GM12878 (cell line): ENCODE measurements around the gene AMBRA1. TPM values are rescaled to one million over a fixed set of nuclear protein-coding genes. Genes with fewer than 3 reads are reported as not detected.

Experiments used
- ATAC-seq: fragments of 200-7000 bp; cut with Tn5 transposase; 3 replicates; pipeline ENCODE4 v1.9.1; 2020; ENCODE audit warnings: mild to moderate bottlenecking, moderate library complexity
- BruUV-seq: library from RNA; stranded (reverse); fragments of 400-500 nt; replicated peaks from 2 replicates; lab custom pipeline; 2021; lab: Mats Ljungman, UMichigan
- CTCF ChIA-PET: fragments of 300-600 bp; sonication (Branson Sonifier 250); formaldehyde crosslinking; extraction: SDS; loops from one replicate; lab custom pipeline; 2021; ENCODE audit warnings: inconsistent platforms; lab: Yijun Ruan, JAX
- POLR2A ChIA-PET: fragments of 350-600 bp; formaldehyde crosslinking; extraction: SDS; loops from one replicate; lab custom pipeline; 2021; ENCODE audit warnings: inconsistent platforms; lab: Charles Lee
- RAD21 ChIA-PET: fragments of 300-600 bp; sonication (Branson Sonifier 250); formaldehyde crosslinking; loops from one replicate; lab custom pipeline; 2023; ENCODE audit warnings: antibody characterized with exemption; ENCODE audit not compliant: unreplicated experiment; lab: Charles Lee
- SMC1A ChIA-PET: fragments of 300-600 bp; sonication (Branson Sonifier 250); formaldehyde crosslinking; loops from one replicate; lab custom pipeline; 2023; ENCODE audit not compliant: unreplicated experiment, uncharacterized antibody; lab: Charles Lee
- DNase-seq: peaks from one replicate; pipeline ENCODE4 v3.0.0-alpha.2; 2011; ENCODE audit warnings: low read depth, low spot score
- FAIRE-seq: peaks from 3 replicates; lab custom pipeline; 2011; peaks lifted over from hg19 to GRCh38; lab: Jason Lieb, UNC
- H2AFZ ChIP-seq: 2 replicates; pipeline ENCODE4 v1.6.0; 2011; ENCODE audit warnings: low read depth, low read length, control low read depth; ENCODE audit not compliant: control insufficient read depth
- H3K27ac ChIP-seq: 2 replicates; pipeline ENCODE4 v1.5.1; 2011; ENCODE audit warnings: control low read depth; ENCODE audit not compliant: control insufficient read depth, insufficient read depth
- H3K27me3 ChIP-seq, 2 experiments: replicated peaks in 1 of 2; 2 replicates each; pipeline versions ENCODE4 v1.6.0 to v1.6.1; 2011; ENCODE audit warnings: low read length in 1 of 2; ENCODE audit not compliant: control insufficient read depth in 2 of 2, insufficient read depth in 2 of 2
- H3K36me3 ChIP-seq, 2 experiments: 2 replicates each; pipeline ENCODE4 v1.5.1; 2011; ENCODE audit warnings: low read length in 1 of 2; ENCODE audit not compliant: control insufficient read depth in 2 of 2, insufficient read depth in 2 of 2
- H3K4me1 ChIP-seq: 2 replicates; pipeline ENCODE4 v1.6.1; 2011; ENCODE audit warnings: mild to moderate bottlenecking, low read length, moderate library complexity, mixed read lengths; ENCODE audit not compliant: control insufficient read depth, insufficient read depth
- H3K4me2 ChIP-seq: 2 replicates; pipeline ENCODE4 v1.6.0; 2011; ENCODE audit warnings: control low read depth; ENCODE audit not compliant: control insufficient read depth, insufficient read depth
- H3K4me3 ChIP-seq: fragments of 200-600 bp; sonication (generic); 2 replicates; pipeline ENCODE4 v1.5.1; 2016
- H3K79me2 ChIP-seq: 2 replicates; pipeline ENCODE4 v1.6.0; 2011; ENCODE audit warnings: low read length; ENCODE audit not compliant: control insufficient read depth, insufficient read depth
- H3K9ac ChIP-seq: 2 replicates; pipeline ENCODE4 v1.8.0; 2011; ENCODE audit warnings: low read length, control low read depth, mixed read lengths; ENCODE audit not compliant: control insufficient read depth, insufficient read depth
- H3K9me3 ChIP-seq: replicated peaks from 3 replicates; pipeline ENCODE4 v1.5.1; 2011; ENCODE audit warnings: mild to moderate bottlenecking, low read length; ENCODE audit not compliant: control insufficient read depth, insufficient read depth
- H4K20me1 ChIP-seq: 2 replicates; pipeline ENCODE4 v1.6.0; 2011; ENCODE audit not compliant: control insufficient read depth, insufficient read depth
- CTCF ChIP-seq, 3 experiments: IDR thresholded peaks in 2 of 3; conservative IDR thresholded peaks in 1 of 3; 2 replicates each; pipeline ENCODE4 v1.5.1; 2011; ENCODE audit warnings: low read depth in 3 of 3, low read length in 3 of 3, mild to moderate bottlenecking in 3 of 3, control low read depth in 2 of 3, moderate library complexity in 2 of 3, inconsistent platforms in 1 of 3, mixed read lengths in 1 of 3; ENCODE audit not compliant: control insufficient read depth in 2 of 3, insufficient read depth in 1 of 3; ENCODE audit errors: extremely low read depth in 1 of 3
- EP300 ChIP-seq, 2 experiments: fragments of 150-350 bp in 1 of 2; IDR thresholded peaks; 2 replicates each; pipeline ENCODE4 v1.6.1; 2011 to 2012; ENCODE audit warnings: low read depth in 2 of 2, low read length in 2 of 2, borderline replicate concordance in 1 of 2, improper control_type of control experiment in 1 of 2, inconsistent platforms in 1 of 2; ENCODE audit not compliant: control insufficient read depth in 1 of 2
- NFIC ChIP-seq: IDR thresholded peaks from 2 replicates; pipeline ENCODE4 v1.6.1; 2012; ENCODE audit warnings: low read depth, mild to moderate bottlenecking, inconsistent platforms, low read length, moderate library complexity
- POLR2AphosphoS2 ChIP-seq: IDR thresholded peaks from 2 replicates; pipeline ENCODE4 v1.6.1; 2011; ENCODE audit warnings: low read depth, mild to moderate bottlenecking, low read length, improper control_type of control experiment, moderate library complexity
- RUNX3 ChIP-seq: IDR thresholded peaks from 2 replicates; pipeline ENCODE4 v1.6.1; 2012; ENCODE audit warnings: low read length, inconsistent platforms
- SMAD1 ChIP-seq: fragments of 450-650 bp; IDR thresholded peaks from 2 replicates; pipeline ENCODE4 v1.6.1; 2018; ENCODE audit warnings: mild to moderate bottlenecking, low read depth; ENCODE audit not compliant: partially characterized antibody
- WRNIP1 ChIP-seq: IDR thresholded peaks from 2 replicates; pipeline ENCODE4 v1.6.1; 2011; ENCODE audit warnings: low read depth, low read length, improper control_type of control experiment, borderline replicate concordance
- WGBS: methylation state at CpG from one replicate; pipeline ENCODE4 v1.1.6; 2016; ENCODE audit warnings: low lambda C conversion rate; ENCODE audit not compliant: insufficient replicate concordance, insufficient coverage; ENCODE audit errors: missing lambda C conversion rate; 5-methylcytosine and 5-hydroxymethylcytosine counted together
- in situ Hi-C: fragments of 300-500 bp; cut with MboI; formaldehyde crosslinking; loops from 9 replicates; pipeline ENCODE4 v1.14.3; 2018; ENCODE audit warnings: mixed read lengths
- intact Hi-C: fragments of 100-400 bp; cut with micrococcal nuclease; formaldehyde crosslinking; loops from one replicate; pipeline ENCODE4 v1.14.2; 2022; ENCODE audit not compliant: unreplicated experiment
- polyA plus RNA-seq, 11 experiments: library from polyadenylated mRNA; depleted of rRNA in 4 of 11; unstranded in 6 of 11; stranded (reverse) in 5 of 11; fragments of >200 nt; fragmentation: Nextera tagmentation in 4 of 11; fragmentation: Illumina TruSeq in 1 of 11; extraction: Ambion mirVana in 4 of 11; extraction: Trizol in 1 of 11; gene quantifications; 1 replicate in 1 of 11; 2 replicates in 10 of 11; pipeline versions ENCODE4 v1.2.1 to v1.2.3, GENCODE V29; 2011 to 2016; ENCODE audit warnings: inconsistent platforms in 2 of 11, missing spikeins in 2 of 11, low read depth in 1 of 11
- total RNA-seq, 4 experiments: library from RNA; depleted of rRNA in 3 of 4; stranded (reverse); fragments of >200 nt in 3 of 4; fragmentation: Illumina TruSeq in 1 of 4; extraction: Trizol in 1 of 4; gene quantifications; 2 replicates each; pipeline versions ENCODE4 v1.2.1 to v1.2.3, GENCODE V29; 2013 to 2021

Gene AMBRA1
- total and polyA plus RNA-seq, 10 of the 15 experiments (the other 5 are each of a cell fraction or from before 2014, with no cell fraction given) = 0.57 to 34.3 (median 13.7) TPM

DNA sequence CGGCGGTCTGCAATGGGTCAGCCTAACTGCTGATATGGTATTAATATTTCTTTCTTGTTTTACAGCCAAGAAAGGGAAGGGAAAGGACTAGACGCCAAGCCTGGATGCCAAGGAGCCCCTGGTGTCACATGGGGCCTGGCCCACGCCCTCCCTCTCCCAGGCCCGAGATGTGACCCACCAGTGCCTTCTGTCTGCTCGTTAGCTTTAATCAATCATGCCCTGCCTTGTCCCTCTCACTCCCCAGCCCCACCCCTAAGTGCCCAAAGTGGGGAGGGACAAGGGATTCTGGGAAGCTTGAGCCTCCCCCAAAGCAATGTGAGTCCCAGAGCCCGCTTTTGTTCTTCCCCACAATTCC, 210.4 kb downstream of the AMBRA1 start:
- Histone ChIP-seq H3K4me2 (no peak overlapping the region), H3K4me3 (no peak overlapping the region), H4K20me1 (no peaks in the 10 kb centered on the region), H3K27me3 (peaks cover 7 to 18% of the 10 kb centered on the region in 2 experiments), H3K9me3 (no peaks in the 10 kb centered on the region), H3K27ac (no peak overlapping the region), H3K36me3 (no peaks in the 10 kb centered on the region), H3K4me1 (peaks cover 8% of the 10 kb centered on the region), H3K9ac (no peak overlapping the region), H3K79me2 (no peaks in the 10 kb centered on the region), H2AFZ (no peak overlapping the region)
- BruUV-seq = no TSS peak
- SMC1A ChIA-PET = interaction anchor here (0.6 to 1.2 kb wide), 4 partner anchors 9 to 234 kb away, joined by 3 read pairs; partner anchors contain the start of genes ATG13 and HARBI1
- RAD21 ChIA-PET = interaction anchor here (0.7 to 0.9 kb wide), 2 partner anchors 23 to 31 kb away, joined by 3 read pairs; no protein-coding TSS in a partner anchor
- TF ChIP-seq POLR2AphosphoS2 = no peak
- TF ChIP-seq EP300 (IDR thresholded peaks at IDR 0.05; ENCODE audit: borderline replicate concordance in 1 of 2, control insufficient read depth in 1 of 2, low read depth in 2 of 2, low read length in 2 of 2) = no peak
- TF ChIP-seq RUNX3 = no peak
- 0 out of 6 replicates have a peak, but pooled peaks of 1 of the 3 experiments have one; percentile 10 for TF ChIP-seq CTCF (IDR thresholded peaks at IDR 0.05 in 2 of 3, conservative IDR thresholded peaks at IDR 0.05 in 1 of 3; ENCODE audit: control insufficient read depth in 2 of 3, extremely low read depth in 1 of 3, insufficient read depth in 1 of 3, low read depth in 3 of 3, low read length in 3 of 3)
- TF ChIP-seq WRNIP1 = no peak
- no peak for TF ChIP-seq SMAD1
- no peak for TF ChIP-seq NFIC
- 47% methylated on average over 7 of the region's 7 CpGs for WGBS
- no peak for DNase-seq
- in situ Hi-C loops = no loop called here
- CTCF ChIA-PET = interaction anchor here (0.9 to 1.8 kb wide), 12 partner anchors 13 to 235 kb away, joined by 3 to 9 read pairs (median 4); no protein-coding TSS in a partner anchor
- POLR2A ChIA-PET = interaction anchor here (0.6 kb wide), 2 partner anchors 33 to 95 kb away, joined by 4 to 6 read pairs; no protein-coding TSS in a partner anchor
- FAIRE-seq = no peak
- ATAC-seq = no peak
- intact Hi-C loops = no loop called here
